ENCODE results near the gene SPAG16.

DNA sequence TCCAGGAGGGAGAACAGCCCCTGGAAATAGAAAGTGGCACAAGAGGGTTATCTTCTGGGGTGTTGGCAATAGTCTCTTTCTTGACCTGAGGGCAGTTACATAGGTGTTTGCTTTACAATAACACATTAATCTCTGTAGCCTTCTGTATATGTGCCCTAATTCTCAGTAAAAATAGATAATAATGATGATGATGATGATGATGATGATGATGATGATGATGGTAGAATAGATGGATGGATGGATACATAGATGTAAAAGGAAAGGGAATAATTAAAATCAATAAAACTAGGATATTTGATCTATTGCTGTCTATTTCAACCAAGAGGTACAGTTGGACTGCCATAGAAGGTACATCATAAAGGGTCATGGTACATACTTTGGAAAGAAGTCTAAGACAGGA is 948.9 kb downstream of the SPAG16 start:
- TF ChIP-seq, protein P1, sequence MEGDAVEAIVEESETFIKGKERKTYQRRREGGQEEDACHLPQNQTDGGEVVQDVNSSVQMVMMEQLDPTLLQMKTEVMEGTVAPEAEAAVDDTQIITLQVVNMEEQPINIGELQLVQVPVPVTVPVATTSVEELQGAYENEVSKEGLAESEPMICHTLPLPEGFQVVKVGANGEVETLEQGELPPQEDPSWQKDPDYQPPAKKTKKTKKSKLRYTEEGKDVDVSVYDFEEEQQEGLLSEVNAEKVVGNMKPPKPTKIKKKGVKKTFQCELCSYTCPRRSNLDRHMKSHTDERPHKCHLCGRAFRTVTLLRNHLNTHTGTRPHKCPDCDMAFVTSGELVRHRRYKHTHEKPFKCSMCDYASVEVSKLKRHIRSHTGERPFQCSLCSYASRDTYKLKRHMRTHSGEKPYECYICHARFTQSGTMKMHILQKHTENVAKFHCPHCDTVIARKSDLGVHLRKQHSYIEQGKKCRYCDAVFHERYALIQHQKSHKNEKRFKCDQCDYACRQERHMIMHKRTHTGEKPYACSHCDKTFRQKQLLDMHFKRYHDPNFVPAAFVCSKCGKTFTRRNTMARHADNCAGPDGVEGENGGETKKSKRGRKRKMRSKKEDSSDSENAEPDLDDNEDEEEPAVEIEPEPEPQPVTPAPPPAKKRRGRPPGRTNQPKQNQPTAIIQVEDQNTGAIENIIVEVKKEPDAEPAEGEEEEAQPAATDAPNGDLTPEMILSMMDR (IDR thresholded peaks at IDR 0.05; ENCODE audit: low read depth, low read length): no peak
- no peak for TF ChIP-seq EZH2phosphoT487 (IDR thresholded peaks at IDR 0.05; ENCODE audit: low read depth)
